Measurements from ENCODE around the gene LDB2. TPM values are rescaled to one million over a fixed set of nuclear protein-coding genes. Genes with fewer than 3 reads are reported as not detected.
"Not testable (repeated sequence)": the region's sequence is repeated elsewhere in the genome, so short reads cannot be mapped to it uniquely, and the experiment has no call there.

LDB2 gene
- total RNA-seq, 1 donor from 2014 or later, result 3.1 TPM

- TF ChIP-seq, protein P1, sequence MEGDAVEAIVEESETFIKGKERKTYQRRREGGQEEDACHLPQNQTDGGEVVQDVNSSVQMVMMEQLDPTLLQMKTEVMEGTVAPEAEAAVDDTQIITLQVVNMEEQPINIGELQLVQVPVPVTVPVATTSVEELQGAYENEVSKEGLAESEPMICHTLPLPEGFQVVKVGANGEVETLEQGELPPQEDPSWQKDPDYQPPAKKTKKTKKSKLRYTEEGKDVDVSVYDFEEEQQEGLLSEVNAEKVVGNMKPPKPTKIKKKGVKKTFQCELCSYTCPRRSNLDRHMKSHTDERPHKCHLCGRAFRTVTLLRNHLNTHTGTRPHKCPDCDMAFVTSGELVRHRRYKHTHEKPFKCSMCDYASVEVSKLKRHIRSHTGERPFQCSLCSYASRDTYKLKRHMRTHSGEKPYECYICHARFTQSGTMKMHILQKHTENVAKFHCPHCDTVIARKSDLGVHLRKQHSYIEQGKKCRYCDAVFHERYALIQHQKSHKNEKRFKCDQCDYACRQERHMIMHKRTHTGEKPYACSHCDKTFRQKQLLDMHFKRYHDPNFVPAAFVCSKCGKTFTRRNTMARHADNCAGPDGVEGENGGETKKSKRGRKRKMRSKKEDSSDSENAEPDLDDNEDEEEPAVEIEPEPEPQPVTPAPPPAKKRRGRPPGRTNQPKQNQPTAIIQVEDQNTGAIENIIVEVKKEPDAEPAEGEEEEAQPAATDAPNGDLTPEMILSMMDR (IDR thresholded peaks at IDR 0.05; ENCODE audit: partially characterized antibody, unreplicated experiment), result no peak
- Mint-ChIP-seq H3K4me3 (ENCODE audit: unreplicated experiment) (no peak overlapping the region), H3K4me1 (ENCODE audit: low read depth, unreplicated experiment) (peaks cover 6% of the 10 kb centered on the region), H3K27me3 (ENCODE audit: unreplicated experiment) (no peaks in the 10 kb centered on the region), H3K36me3 (ENCODE audit: unreplicated experiment) (no peaks in the 10 kb centered on the region), H3K9me3 (ENCODE audit: unreplicated experiment) (peaks cover 5% of the 10 kb centered on the region), H3K27ac (ENCODE audit: unreplicated experiment) (no peak overlapping the region)
- DNase-seq, result no peak
Measured at GRCh38 chr4:16642897-16643296, 255.5 kb downstream of the LDB2 start.

DNA sequence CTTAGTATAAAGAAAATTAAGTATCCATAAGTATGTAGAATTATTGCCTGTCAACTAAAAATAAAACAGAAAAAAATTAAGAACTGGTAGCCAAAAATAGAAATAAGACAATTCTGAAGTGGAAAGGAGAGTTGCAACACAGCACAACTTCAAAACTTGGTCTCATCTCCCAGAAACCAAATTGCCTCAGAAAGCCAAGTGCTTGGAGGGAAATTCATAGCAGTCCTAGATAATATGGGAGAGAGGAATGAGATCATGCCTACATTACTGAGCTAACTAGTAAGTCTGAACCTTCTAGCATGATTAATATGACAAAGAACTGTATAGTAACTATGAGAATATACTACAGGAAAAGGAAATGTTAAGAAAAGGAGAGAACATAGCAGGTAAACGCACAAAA, 256.5 kb downstream of the LDB2 start:
- Mint-ChIP-seq H3K36me3 (ENCODE audit: unreplicated experiment) (no peaks in the 10 kb centered on the region), H3K9me3 (ENCODE audit: unreplicated experiment) (peaks cover 5% of the 10 kb centered on the region), H3K27ac (ENCODE audit: unreplicated experiment) (no peak overlapping the region), H3K27me3 (ENCODE audit: unreplicated experiment) (no peaks in the 10 kb centered on the region), H3K4me3 (ENCODE audit: unreplicated experiment) (no peak overlapping the region), H3K4me1 (ENCODE audit: low read depth, unreplicated experiment) (peaks cover 7% of the 10 kb centered on the region)
- TF ChIP-seq, protein P1 (IDR thresholded peaks at IDR 0.05; ENCODE audit: partially characterized antibody, unreplicated experiment), result no peak
- DNase-seq, result no peak

DNA sequence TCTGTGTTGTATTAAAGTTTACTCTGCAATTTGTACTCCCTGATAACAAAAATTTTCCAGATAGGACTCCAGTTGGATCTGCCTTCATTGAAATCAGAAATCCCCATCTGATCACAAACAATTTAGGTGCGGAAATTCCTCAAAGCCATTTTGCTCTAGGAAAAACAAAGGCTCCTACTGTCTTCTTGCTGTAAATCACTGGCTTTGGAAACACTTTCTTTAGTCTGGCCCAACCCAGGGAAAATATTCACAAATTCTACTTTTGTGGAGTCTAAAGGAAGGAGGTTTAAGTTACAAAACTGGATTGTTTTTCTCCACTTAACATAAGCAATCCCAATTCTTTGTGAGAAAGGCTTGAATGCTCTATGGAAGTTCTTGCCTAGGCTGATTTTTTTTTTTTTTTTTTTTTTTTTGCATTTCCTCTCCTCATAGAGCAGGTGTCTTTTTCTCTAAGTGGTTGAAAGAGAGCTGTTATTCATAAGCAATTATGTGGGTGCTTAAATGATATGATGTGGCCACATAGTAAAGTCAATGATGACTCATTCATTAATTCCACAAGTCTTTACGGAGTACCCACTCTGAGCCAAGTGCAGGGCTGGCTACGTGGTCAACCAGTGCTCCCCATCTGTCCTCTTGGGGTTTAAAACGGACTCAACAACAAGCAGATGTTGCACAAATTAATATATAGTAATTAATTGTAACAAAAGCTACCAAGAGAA, 261.4 kb downstream of the LDB2 start:
- H3K4me3 Mint-ChIP-seq (ENCODE audit: unreplicated experiment), result no peak overlapping the region

GRCh38 chr4:16636304-16636703, 262.1 kb downstream of the LDB2 start:
- Mint-ChIP-seq H3K9me3 (ENCODE audit: unreplicated experiment) (peaks cover 9% of the 10 kb centered on the region), H3K4me1 (ENCODE audit: low read depth, unreplicated experiment) (peaks cover 7% of the 10 kb centered on the region), H3K4me3 (ENCODE audit: unreplicated experiment) (no peak overlapping the region), H3K27ac (ENCODE audit: unreplicated experiment) (no peak overlapping the region), H3K36me3 (ENCODE audit: unreplicated experiment) (no peaks in the 10 kb centered on the region), H3K27me3 (ENCODE audit: unreplicated experiment) (peaks cover 2% of the 10 kb centered on the region)
- DNase-seq, result no peak
- TF ChIP-seq, protein P1 (IDR thresholded peaks at IDR 0.05; ENCODE audit: partially characterized antibody, unreplicated experiment), result no peak

More for the DNA sequence above, 261.4 kb downstream of the LDB2 start:
- H3K4me1 Mint-ChIP-seq (ENCODE audit: low read depth, unreplicated experiment), result peaks cover 7% of the 10 kb centered on the region
- no peak overlapping the region for H3K27ac Mint-ChIP-seq (ENCODE audit: unreplicated experiment)
- TF ChIP-seq, protein P1 (IDR thresholded peaks at IDR 0.05; ENCODE audit: partially characterized antibody, unreplicated experiment), result no peak
- H3K27me3 Mint-ChIP-seq (ENCODE audit: unreplicated experiment), result peaks cover 2% of the 10 kb centered on the region
- DNase-seq, result no peak
- H3K36me3 Mint-ChIP-seq (ENCODE audit: unreplicated experiment), result no peaks in the 10 kb centered on the region
- H3K9me3 Mint-ChIP-seq (ENCODE audit: unreplicated experiment), result peaks cover 9% of the 10 kb centered on the region

DNA sequence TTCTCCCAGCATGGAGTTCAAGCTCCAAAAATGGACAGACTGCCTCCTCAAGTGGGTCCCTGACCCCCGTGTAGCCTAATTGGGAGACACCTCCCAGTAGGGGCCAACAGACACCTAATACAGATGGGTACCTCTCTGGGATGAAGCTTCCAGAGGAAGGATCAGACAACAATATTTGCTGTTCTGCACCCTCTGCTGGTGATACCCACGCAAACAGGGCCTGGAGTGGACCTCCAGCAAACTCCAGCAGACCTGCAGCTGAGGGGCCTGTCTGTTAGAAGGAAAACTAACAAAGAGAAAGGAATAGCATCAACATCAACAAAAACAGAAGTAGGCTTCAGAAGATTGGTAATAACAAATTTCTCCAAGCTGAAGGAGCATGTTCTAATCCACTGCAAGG, 269.2 kb downstream of the LDB2 start:
- H3K36me3 Mint-ChIP-seq (ENCODE audit: unreplicated experiment); H3K27ac Mint-ChIP-seq (ENCODE audit: unreplicated experiment); H3K27me3 Mint-ChIP-seq (ENCODE audit: unreplicated experiment); H3K4me3 Mint-ChIP-seq (ENCODE audit: unreplicated experiment); H3K9me3 Mint-ChIP-seq (ENCODE audit: unreplicated experiment); DNase-seq; H3K4me1 Mint-ChIP-seq (ENCODE audit: low read depth, unreplicated experiment): not testable (repeated sequence)

DNA sequence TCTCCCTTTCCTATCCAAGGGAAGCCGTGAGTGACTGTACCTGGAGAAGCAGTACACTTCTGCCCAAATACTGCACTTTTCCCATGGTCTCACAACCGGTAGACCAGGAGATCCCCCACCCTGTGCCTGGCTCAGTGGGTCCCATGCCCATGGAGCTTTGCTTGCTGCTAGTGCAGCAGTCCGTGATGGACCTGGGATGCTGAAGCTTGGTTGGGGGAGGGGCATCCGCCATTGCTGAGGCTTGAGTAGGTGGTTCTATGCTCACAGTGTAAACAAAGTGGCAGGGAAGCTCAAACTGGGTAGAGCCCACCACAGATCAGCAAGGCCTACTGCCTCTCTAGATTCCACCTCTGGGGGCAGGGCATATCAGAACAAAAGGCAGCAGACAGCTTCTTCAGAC, 269.6 kb downstream of the LDB2 start:
- not testable (repeated sequence) for H3K9me3 Mint-ChIP-seq (ENCODE audit: unreplicated experiment); H3K36me3 Mint-ChIP-seq (ENCODE audit: unreplicated experiment); H3K4me3 Mint-ChIP-seq (ENCODE audit: unreplicated experiment); DNase-seq; H3K27ac Mint-ChIP-seq (ENCODE audit: unreplicated experiment); H3K27me3 Mint-ChIP-seq (ENCODE audit: unreplicated experiment); H3K4me1 Mint-ChIP-seq (ENCODE audit: low read depth, unreplicated experiment)

Measured in glutamatergic neuron (in vitro differentiated cells).